Measurements from ENCODE around the gene BEND2. TPM values are rescaled to one million over a fixed set of nuclear protein-coding genes. Genes with fewer than 3 reads are reported as not detected.

The BEND2 gene
- total and polyA plus RNA-seq, 2 of the 13 experiments (the other 11 are each of a cell fraction or from before 2014, with no cell fraction given): not detected

DNA sequence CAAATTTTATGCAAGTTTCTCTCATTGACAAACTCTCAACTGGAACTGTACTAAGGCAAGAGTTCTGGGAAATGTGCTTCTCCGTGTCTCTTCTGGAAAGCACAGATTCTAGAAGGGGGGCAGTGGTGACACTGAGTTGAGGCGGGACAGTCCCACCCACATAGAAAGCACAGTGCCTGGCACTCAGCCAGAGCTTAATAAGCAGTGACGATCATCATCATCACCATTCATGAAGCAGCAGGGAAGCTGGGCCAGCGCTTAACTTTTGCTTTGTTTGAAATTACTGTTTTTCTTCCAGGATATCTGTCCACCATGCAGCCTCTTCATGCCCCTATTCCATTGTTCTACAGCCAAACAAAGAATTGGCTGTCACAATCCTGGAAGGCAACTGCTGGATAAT lies 60.3 kb downstream of the BEND2 start:
- POLR2A ChIA-PET: no interaction called here
- DNase-seq (ENCODE audit: low spot score) (no peak), FAIRE-seq (no peak), ATAC-seq (no peak)
- H3K9me3 ChIP-seq (ENCODE audit: low read length): no peaks in the 10 kb centered on the region
- intact Hi-C loops (cut with micrococcal nuclease; ENCODE audit: unreplicated experiment): no loop called here
- no peak overlapping the region for H3K9ac ChIP-seq (ENCODE audit: insufficient read depth, low read depth, low read length)
- no peaks in the 10 kb centered on the region for H3K4me1 ChIP-seq (ENCODE audit: insufficient read depth, low read length)
- in situ Hi-C loops (cut with HindIII; ENCODE audit: extremely low pct_ligation_motif_present, low pct_unique_long_range_greater_than_20kb): no loop called here
- H2AFZ ChIP-seq (ENCODE audit: low read length): no peak overlapping the region
- CTCF ChIA-PET (ENCODE audit: low intra/inter-chr PET ratio, low total read pairs): no interaction called here
- H3K27ac ChIP-seq (ENCODE audit: extremely low read length, insufficient read depth, low read length): no peak overlapping the region
- no TSS peak for BruUV-seq (replicated peaks)
- H3K4me2 ChIP-seq (ENCODE audit: low read depth, low read length): no peak overlapping the region
- H3K36me3 ChIP-seq (replicated peaks in 1 of 2; ENCODE audit: control insufficient read depth in 1 of 2, insufficient read depth in 2 of 2, low read length in 2 of 2): no peaks in the 10 kb centered on the region
- 0% methylated on average over 2 of the region's 4 CpGs for WGBS (ENCODE audit: low lambda C conversion rate)
- H4K20me1 ChIP-seq (ENCODE audit: insufficient read depth, low read length): no peaks in the 10 kb centered on the region
- no peaks in the 10 kb centered on the region for H3K27me3 ChIP-seq (ENCODE audit: control insufficient read depth in 1 of 2, insufficient read depth in 2 of 2, low read length in 2 of 2)
- no peaks in the 10 kb centered on the region for H3K79me2 ChIP-seq (ENCODE audit: insufficient read depth, low read length)
- H3K4me3 ChIP-seq (replicated peaks in 1 of 3; ENCODE audit: insufficient read depth in 1 of 3, low read depth in 2 of 3, low read length in 3 of 3): no peak overlapping the region
- TF ChIP-seq, protein P1, sequence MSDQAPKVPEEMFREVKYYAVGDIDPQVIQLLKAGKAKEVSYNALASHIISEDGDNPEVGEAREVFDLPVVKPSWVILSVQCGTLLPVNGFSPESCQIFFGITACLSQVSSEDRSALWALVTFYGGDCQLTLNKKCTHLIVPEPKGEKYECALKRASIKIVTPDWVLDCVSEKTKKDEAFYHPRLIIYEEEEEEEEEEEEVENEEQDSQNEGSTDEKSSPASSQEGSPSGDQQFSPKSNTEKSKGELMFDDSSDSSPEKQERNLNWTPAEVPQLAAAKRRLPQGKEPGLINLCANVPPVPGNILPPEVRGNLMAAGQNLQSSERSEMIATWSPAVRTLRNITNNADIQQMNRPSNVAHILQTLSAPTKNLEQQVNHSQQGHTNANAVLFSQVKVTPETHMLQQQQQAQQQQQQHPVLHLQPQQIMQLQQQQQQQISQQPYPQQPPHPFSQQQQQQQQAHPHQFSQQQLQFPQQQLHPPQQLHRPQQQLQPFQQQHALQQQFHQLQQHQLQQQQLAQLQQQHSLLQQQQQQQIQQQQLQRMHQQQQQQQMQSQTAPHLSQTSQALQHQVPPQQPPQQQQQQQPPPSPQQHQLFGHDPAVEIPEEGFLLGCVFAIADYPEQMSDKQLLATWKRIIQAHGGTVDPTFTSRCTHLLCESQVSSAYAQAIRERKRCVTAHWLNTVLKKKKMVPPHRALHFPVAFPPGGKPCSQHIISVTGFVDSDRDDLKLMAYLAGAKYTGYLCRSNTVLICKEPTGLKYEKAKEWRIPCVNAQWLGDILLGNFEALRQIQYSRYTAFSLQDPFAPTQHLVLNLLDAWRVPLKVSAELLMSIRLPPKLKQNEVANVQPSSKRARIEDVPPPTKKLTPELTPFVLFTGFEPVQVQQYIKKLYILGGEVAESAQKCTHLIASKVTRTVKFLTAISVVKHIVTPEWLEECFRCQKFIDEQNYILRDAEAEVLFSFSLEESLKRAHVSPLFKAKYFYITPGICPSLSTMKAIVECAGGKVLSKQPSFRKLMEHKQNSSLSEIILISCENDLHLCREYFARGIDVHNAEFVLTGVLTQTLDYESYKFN (CRISPR knock-in tag; conservative IDR thresholded peaks at IDR 0.05): no peak
- TF ChIP-seq, protein P2, sequence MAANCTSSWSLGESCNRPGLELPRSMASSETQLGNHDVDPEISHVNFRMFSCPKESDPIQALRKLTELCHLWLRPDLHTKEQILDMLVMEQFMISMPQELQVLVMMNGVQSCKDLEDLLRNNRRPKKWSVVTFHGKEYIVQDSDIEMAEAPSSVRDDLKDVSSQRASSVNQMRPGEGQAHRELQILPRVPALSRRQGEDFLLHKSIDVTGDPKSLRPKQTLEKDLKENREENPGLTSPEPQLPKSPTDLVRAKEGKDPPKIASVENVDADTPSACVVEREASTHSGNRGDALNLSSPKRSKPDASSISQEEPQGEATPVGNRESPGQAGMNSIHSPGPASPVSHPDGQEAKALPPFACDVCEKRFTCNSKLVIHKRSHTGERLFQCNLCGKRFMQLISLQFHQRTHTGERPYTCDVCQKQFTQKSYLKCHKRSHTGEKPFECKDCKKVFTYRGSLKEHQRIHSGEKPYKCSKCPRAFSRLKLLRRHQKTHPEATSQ (CRISPR knock-in tag; IDR thresholded peaks at IDR 0.05; ENCODE audit: borderline replicate concordance): no peak
- TF ChIP-seq, protein P3, sequence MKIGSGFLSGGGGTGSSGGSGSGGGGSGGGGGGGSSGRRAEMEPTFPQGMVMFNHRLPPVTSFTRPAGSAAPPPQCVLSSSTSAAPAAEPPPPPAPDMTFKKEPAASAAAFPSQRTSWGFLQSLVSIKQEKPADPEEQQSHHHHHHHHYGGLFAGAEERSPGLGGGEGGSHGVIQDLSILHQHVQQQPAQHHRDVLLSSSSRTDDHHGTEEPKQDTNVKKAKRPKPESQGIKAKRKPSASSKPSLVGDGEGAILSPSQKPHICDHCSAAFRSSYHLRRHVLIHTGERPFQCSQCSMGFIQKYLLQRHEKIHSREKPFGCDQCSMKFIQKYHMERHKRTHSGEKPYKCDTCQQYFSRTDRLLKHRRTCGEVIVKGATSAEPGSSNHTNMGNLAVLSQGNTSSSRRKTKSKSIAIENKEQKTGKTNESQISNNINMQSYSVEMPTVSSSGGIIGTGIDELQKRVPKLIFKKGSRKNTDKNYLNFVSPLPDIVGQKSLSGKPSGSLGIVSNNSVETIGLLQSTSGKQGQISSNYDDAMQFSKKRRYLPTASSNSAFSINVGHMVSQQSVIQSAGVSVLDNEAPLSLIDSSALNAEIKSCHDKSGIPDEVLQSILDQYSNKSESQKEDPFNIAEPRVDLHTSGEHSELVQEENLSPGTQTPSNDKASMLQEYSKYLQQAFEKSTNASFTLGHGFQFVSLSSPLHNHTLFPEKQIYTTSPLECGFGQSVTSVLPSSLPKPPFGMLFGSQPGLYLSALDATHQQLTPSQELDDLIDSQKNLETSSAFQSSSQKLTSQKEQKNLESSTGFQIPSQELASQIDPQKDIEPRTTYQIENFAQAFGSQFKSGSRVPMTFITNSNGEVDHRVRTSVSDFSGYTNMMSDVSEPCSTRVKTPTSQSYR (CRISPR knock-in tag; IDR thresholded peaks at IDR 0.05; ENCODE audit: borderline replicate concordance): no peak
- no peak for TF ChIP-seq TARDBP (CRISPR knock-in tag; IDR thresholded peaks at IDR 0.05)
- TF ChIP-seq, protein P4, sequence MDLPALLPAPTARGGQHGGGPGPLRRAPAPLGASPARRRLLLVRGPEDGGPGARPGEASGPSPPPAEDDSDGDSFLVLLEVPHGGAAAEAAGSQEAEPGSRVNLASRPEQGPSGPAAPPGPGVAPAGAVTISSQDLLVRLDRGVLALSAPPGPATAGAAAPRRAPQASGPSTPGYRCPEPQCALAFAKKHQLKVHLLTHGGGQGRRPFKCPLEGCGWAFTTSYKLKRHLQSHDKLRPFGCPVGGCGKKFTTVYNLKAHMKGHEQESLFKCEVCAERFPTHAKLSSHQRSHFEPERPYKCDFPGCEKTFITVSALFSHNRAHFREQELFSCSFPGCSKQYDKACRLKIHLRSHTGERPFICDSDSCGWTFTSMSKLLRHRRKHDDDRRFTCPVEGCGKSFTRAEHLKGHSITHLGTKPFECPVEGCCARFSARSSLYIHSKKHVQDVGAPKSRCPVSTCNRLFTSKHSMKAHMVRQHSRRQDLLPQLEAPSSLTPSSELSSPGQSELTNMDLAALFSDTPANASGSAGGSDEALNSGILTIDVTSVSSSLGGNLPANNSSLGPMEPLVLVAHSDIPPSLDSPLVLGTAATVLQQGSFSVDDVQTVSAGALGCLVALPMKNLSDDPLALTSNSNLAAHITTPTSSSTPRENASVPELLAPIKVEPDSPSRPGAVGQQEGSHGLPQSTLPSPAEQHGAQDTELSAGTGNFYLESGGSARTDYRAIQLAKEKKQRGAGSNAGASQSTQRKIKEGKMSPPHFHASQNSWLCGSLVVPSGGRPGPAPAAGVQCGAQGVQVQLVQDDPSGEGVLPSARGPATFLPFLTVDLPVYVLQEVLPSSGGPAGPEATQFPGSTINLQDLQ (CRISPR knock-in tag; IDR thresholded peaks at IDR 0.05): no peak
- TF ChIP-seq SIX1 (CRISPR knock-in tag; IDR thresholded peaks at IDR 0.05; ENCODE audit: borderline replicate concordance): no peak
- TF ChIP-seq, protein P5, sequence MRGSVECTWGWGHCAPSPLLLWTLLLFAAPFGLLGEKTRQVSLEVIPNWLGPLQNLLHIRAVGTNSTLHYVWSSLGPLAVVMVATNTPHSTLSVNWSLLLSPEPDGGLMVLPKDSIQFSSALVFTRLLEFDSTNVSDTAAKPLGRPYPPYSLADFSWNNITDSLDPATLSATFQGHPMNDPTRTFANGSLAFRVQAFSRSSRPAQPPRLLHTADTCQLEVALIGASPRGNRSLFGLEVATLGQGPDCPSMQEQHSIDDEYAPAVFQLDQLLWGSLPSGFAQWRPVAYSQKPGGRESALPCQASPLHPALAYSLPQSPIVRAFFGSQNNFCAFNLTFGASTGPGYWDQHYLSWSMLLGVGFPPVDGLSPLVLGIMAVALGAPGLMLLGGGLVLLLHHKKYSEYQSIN (CRISPR knock-in tag; IDR thresholded peaks at IDR 0.05; ENCODE audit: borderline replicate concordance): no peak
